ENCODE data around the gene TGFB1. TPM values are rescaled to one million over a fixed set of nuclear protein-coding genes. Genes with fewer than 3 reads are reported as not detected.
A peak's percentile ranks its signal among the peaks of the same experiment; 100 is the strongest.

The TGFB1 gene
- total and polyA plus RNA-seq, 2 of the 13 experiments (the other 11 are each of a cell fraction or from before 2014, with no cell fraction given) = 4.1 to 5.4 TPM

- TF ChIP-seq ZNF225 (CRISPR knock-in tag; IDR thresholded peaks at IDR 0.05) = no peak
- TF ChIP-seq, protein P1, sequence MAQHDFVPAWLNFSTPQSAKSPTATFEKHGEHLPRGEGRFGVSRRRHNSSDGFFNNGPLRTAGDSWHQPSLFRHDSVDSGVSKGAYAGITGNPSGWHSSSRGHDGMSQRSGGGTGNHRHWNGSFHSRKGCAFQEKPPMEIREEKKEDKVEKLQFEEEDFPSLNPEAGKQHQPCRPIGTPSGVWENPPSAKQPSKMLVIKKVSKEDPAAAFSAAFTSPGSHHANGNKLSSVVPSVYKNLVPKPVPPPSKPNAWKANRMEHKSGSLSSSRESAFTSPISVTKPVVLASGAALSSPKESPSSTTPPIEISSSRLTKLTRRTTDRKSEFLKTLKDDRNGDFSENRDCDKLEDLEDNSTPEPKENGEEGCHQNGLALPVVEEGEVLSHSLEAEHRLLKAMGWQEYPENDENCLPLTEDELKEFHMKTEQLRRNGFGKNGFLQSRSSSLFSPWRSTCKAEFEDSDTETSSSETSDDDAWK (CRISPR knock-in tag; IDR thresholded peaks at IDR 0.05) = no peak
- no peak for TF ChIP-seq TP53 (CRISPR knock-in tag; conservative IDR thresholded peaks at IDR 0.05)
- peak; percentile 24; the same call in 1 of the 2 replicates for TF ChIP-seq ZNF605 (CRISPR knock-in tag; IDR thresholded peaks at IDR 0.05)
- TF ChIP-seq ZBED4 (CRISPR knock-in tag; IDR thresholded peaks at IDR 0.05; ENCODE audit: borderline replicate concordance) = no peak; the same call in 1 of the 2 replicates
- no peak for TF ChIP-seq ZNF839 (CRISPR knock-in tag; IDR thresholded peaks at IDR 0.05; ENCODE audit: borderline replicate concordance)
- peak; percentile 58 for TF ChIP-seq ARID5B (CRISPR knock-in tag; IDR thresholded peaks at IDR 0.05)
- TF ChIP-seq ZMYM2 (CRISPR knock-in tag; IDR thresholded peaks at IDR 0.05) = no peak
- TF ChIP-seq ZNF441 (CRISPR knock-in tag; IDR thresholded peaks at IDR 0.05; ENCODE audit: borderline replicate concordance) = no peak; the same call in 1 of the 2 replicates
- TF ChIP-seq ZNF430 (CRISPR knock-in tag; IDR thresholded peaks at IDR 0.05) = peak; percentile 77; the same call in 1 of the 2 replicates
- TF ChIP-seq SP140L (CRISPR knock-in tag; IDR thresholded peaks at IDR 0.05; ENCODE audit: borderline replicate concordance) = no peak
- no peak for TF ChIP-seq XBP1 (CRISPR knock-in tag; IDR thresholded peaks at IDR 0.05)
- TF ChIP-seq HNRNPUL1 (IDR thresholded peaks at IDR 0.05; ENCODE audit: low read depth, low read length) = no peak
- peak; percentile 55; the same call in 1 of the 2 replicates for TF ChIP-seq FOXK1 (CRISPR knock-in tag; IDR thresholded peaks at IDR 0.05; ENCODE audit: borderline replicate concordance, low read depth)
- no peak for TF ChIP-seq CBFB (CRISPR knock-in tag; IDR thresholded peaks at IDR 0.05)
Measured at GRCh38 chr19:41323430-41324125, 30.1 kb downstream of the TGFB1 start (continued).

All from HepG2 (cell line).